ENCODE results near the gene SUMO4. TPM values are rescaled to one million over a fixed set of nuclear protein-coding genes. Genes with fewer than 3 reads are reported as not detected.

SUMO4 gene
- total RNA-seq, 1 experiment from 2014 or later, result 1.2 TPM

DNA sequence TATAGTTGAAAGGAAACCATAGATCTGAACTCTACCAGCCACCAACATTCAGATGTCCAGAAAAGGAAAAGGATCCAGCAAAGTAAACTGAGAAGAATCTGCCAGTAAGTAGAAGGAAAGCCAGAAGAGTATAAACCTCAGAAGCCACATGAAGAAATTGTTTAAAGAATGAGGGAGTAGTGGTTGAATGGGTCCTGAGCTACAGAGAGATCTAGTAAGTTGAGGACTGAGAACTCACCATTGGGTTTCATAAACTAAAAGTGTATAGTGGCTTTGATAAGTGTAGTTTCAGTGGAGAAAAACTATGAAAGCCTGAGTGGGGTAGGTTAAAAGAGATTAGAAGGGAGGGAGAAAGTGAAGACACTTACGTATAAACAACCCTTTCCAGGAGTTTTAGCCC is 32.0 kb upstream of the SUMO4 start:
- Mint-ChIP-seq H3K36me3 (no peaks in the 10 kb centered on the region; the same call in 1 of the 2 replicates), H3K4me1 (peaks cover 15% of the 10 kb centered on the region), H3K9me3 (no peaks in the 10 kb centered on the region), H3K4me3 (no peak overlapping the region), H3K27me3 (ENCODE audit: low read depth) (no peaks in the 10 kb centered on the region), H3K27ac (no peak overlapping the region)
- CTCF ChIA-PET, result no interaction called here
- TF ChIP-seq, protein P1, sequence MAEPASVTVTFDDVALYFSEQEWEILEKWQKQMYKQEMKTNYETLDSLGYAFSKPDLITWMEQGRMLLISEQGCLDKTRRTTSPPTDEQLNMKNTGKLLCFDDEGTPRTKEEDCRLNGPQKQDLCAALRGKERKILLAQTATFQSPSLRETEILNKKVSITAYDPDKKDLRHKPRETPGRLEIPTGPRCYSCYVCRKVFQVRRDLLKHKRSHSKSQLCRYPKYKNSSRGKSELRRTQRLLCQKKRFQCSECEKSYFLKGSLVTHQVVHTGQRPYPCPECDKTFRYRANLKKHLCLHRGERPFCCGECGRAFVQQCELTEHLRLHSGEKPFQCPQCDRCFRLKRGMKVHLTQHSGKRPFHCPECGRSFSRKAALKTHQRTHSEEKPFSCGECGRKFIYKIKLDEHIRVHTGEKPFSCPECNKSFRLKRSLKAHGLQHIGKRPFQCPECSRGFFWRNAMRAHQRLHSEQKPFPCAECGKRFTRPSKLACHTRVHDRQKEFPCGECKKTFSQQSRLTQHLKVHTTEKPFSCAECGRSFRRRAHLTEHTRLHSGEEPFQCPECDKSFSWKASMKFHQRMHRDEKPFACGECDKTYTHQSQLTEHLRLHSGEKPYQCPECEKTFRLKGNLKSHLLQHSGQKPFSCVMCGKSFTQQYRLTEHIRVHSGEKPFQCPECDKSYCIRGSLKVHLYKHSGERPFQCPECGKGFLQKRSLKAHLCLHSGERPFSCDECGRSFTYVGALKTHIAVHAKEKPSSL (CRISPR knock-in tag; conservative IDR thresholded peaks at IDR 0.05), result no peak
- TF ChIP-seq GTF2I (CRISPR knock-in tag; conservative IDR thresholded peaks at IDR 0.05) (no peak), FOXP1 (CRISPR knock-in tag; IDR thresholded peaks at IDR 0.05; ENCODE audit: borderline replicate concordance) (no peak)
- TF ChIP-seq, protein P2, sequence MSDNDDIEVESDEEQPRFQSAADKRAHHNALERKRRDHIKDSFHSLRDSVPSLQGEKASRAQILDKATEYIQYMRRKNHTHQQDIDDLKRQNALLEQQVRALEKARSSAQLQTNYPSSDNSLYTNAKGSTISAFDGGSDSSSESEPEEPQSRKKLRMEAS (CRISPR knock-in tag; IDR thresholded peaks at IDR 0.05), result no peak
- no peak for ATAC-seq
- DNase-seq (ENCODE audit: low spot score), result no peak
- POLR2A ChIA-PET, result no interaction called here

DNA sequence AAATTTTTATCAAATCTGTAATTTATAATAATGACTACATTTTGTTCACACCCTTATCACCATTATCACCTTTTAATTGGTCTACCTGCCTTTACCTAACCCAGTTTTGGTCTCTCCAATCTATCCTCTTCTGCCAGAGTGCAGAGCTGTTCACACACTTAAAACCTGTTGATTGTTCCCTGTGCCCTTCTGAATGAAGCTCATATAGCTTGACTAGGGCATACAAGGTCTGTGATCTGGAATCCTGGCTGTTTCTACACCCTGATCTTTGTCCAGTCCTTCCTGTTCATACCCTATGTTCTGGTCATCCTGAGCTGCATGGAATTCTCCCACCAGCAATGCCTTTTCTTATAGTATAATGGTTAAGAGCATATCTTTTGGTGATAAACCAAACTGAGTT is 28.9 kb upstream of the SUMO4 start:
- ChIA-PET POLR2A (no interaction called here), CTCF (interaction anchor here (0.9 kb wide), 2 partner anchors 10 to 43 kb away, joined by 3 read pairs; no protein-coding TSS in a partner anchor)
- no peak for ATAC-seq
- no peak for TF ChIP-seq GRHL2 (CRISPR knock-in tag; IDR thresholded peaks at IDR 0.05; ENCODE audit: insufficient replicate concordance, severe bottlenecking)
- no peak for TF ChIP-seq ZNF423 (CRISPR knock-in tag; IDR thresholded peaks at IDR 0.05)
- no peak for TF ChIP-seq GABPB1 (CRISPR knock-in tag; IDR thresholded peaks at IDR 0.05)
- TF ChIP-seq, protein P3, sequence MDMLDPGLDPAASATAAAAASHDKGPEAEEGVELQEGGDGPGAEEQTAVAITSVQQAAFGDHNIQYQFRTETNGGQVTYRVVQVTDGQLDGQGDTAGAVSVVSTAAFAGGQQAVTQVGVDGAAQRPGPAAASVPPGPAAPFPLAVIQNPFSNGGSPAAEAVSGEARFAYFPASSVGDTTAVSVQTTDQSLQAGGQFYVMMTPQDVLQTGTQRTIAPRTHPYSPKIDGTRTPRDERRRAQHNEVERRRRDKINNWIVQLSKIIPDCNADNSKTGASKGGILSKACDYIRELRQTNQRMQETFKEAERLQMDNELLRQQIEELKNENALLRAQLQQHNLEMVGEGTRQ (CRISPR knock-in tag; IDR thresholded peaks at IDR 0.05), result no peak
- TF ChIP-seq ATF1 (CRISPR knock-in tag; IDR thresholded peaks at IDR 0.05), result no peak
- TF ChIP-seq NFATC4 (CRISPR knock-in tag; IDR thresholded peaks at IDR 0.05), result no peak
- no peak for TF ChIP-seq JAZF1 (CRISPR knock-in tag; IDR thresholded peaks at IDR 0.05)
- no peak for TF ChIP-seq HMGA2 (CRISPR knock-in tag; IDR thresholded peaks at IDR 0.05)
- TF ChIP-seq, protein P1 (CRISPR knock-in tag; conservative IDR thresholded peaks at IDR 0.05), result no peak
- TF ChIP-seq, protein P4, sequence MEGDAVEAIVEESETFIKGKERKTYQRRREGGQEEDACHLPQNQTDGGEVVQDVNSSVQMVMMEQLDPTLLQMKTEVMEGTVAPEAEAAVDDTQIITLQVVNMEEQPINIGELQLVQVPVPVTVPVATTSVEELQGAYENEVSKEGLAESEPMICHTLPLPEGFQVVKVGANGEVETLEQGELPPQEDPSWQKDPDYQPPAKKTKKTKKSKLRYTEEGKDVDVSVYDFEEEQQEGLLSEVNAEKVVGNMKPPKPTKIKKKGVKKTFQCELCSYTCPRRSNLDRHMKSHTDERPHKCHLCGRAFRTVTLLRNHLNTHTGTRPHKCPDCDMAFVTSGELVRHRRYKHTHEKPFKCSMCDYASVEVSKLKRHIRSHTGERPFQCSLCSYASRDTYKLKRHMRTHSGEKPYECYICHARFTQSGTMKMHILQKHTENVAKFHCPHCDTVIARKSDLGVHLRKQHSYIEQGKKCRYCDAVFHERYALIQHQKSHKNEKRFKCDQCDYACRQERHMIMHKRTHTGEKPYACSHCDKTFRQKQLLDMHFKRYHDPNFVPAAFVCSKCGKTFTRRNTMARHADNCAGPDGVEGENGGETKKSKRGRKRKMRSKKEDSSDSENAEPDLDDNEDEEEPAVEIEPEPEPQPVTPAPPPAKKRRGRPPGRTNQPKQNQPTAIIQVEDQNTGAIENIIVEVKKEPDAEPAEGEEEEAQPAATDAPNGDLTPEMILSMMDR (IDR thresholded peaks at IDR 0.05), result no peak
- TF ChIP-seq ZBTB21 (CRISPR knock-in tag; IDR thresholded peaks at IDR 0.05; ENCODE audit: borderline replicate concordance), result no peak
- TF ChIP-seq, protein P5, sequence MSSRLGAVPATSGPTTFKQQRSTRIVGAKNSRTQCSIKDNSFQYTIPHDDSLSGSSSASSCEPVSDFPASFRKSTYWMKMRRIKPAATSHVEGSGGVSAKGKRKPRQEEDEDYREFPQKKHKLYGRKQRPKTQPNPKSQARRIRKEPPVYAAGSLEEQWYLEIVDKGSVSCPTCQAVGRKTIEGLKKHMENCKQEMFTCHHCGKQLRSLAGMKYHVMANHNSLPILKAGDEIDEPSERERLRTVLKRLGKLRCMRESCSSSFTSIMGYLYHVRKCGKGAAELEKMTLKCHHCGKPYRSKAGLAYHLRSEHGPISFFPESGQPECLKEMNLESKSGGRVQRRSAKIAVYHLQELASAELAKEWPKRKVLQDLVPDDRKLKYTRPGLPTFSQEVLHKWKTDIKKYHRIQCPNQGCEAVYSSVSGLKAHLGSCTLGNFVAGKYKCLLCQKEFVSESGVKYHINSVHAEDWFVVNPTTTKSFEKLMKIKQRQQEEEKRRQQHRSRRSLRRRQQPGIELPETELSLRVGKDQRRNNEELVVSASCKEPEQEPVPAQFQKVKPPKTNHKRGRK (CRISPR knock-in tag; IDR thresholded peaks at IDR 0.05; ENCODE audit: borderline replicate concordance), result no peak
- TF ChIP-seq, protein P6, sequence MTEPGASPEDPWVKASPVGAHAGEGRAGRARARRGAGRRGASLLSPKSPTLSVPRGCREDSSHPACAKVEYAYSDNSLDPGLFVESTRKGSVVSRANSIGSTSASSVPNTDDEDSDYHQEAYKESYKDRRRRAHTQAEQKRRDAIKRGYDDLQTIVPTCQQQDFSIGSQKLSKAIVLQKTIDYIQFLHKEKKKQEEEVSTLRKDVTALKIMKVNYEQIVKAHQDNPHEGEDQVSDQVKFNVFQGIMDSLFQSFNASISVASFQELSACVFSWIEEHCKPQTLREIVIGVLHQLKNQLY (CRISPR knock-in tag; IDR thresholded peaks at IDR 0.05), result no peak
- TF ChIP-seq SP1 (CRISPR knock-in tag; conservative IDR thresholded peaks at IDR 0.05), result no peak
- no peak for DNase-seq (ENCODE audit: low spot score)
- Mint-ChIP-seq H3K4me1 (peaks cover 3% of the 10 kb centered on the region; the same call in 1 of the 2 replicates), H3K9me3 (no peaks in the 10 kb centered on the region), H3K27ac (no peak overlapping the region), H3K27me3 (ENCODE audit: low read depth) (no peaks in the 10 kb centered on the region), H3K4me3 (no peak overlapping the region), H3K36me3 (no peaks in the 10 kb centered on the region; the same call in 1 of the 2 replicates)
